GF-D8 (cell line): ENCODE data around the gene GRM1.
A peak's percentile ranks its signal among the peaks of the same experiment; 100 is the strongest.

Experiments
- DNase-seq: peaks from one replicate; lab custom pipeline; 2025; lab: John Stamatoyannopoulos, UW

GRM1 gene

GRCh38 chr6:146336191-146336590 lies 307.3 kb downstream of the GRM1 start:
- DNase-seq, result no peak

GRCh38 chr6:146337376-146337775 lies 308.5 kb downstream of the GRM1 start:
- DNase-seq, result no peak

GRCh38 chr6:146339716-146340115 lies 310.9 kb downstream of the GRM1 start:
- DNase-seq, result no peak

GRCh38 chr6:146341493-146342230 lies 312.8 kb downstream of the GRM1 start:
- DNase-seq, result no peak

- DNase-seq, result no peak
Measured at GRCh38 chr6:146345598-146345997, 316.7 kb downstream of the GRM1 start.

GRCh38 chr6:146347090-146347489 lies 318.2 kb downstream of the GRM1 start:
- no peak for DNase-seq

GRCh38 chr6:146347690-146348089 lies 318.8 kb downstream of the GRM1 start:
- no peak for DNase-seq

GRCh38 chr6:146351018-146351417 lies 322.2 kb downstream of the GRM1 start:
- no peak for DNase-seq

- DNase-seq, result no peak
Measured at GRCh38 chr6:146352163-146352562, 323.3 kb downstream of the GRM1 start.

GRCh38 chr6:146354451-146354850 lies 325.6 kb downstream of the GRM1 start:
- no peak for DNase-seq

- no peak for DNase-seq
Measured at GRCh38 chr6:146355521-146356100, 326.7 kb downstream of the GRM1 start.

GRCh38 chr6:146357578-146358430 lies 328.9 kb downstream of the GRM1 start:
- DNase-seq, result peak; percentile 12

GRCh38 chr6:146358431-146359046 lies 329.7 kb downstream of the GRM1 start:
- no peak for DNase-seq

GRCh38 chr6:146359131-146359530 lies 330.3 kb downstream of the GRM1 start:
- DNase-seq, result no peak

- no peak for DNase-seq
Measured at GRCh38 chr6:146361128-146361924, 332.5 kb downstream of the GRM1 start.

GRCh38 chr6:146363838-146364607 lies 335.2 kb downstream of the GRM1 start:
- DNase-seq, result no peak

- no peak for DNase-seq
Measured at GRCh38 chr6:146364816-146365594, 336.1 kb downstream of the GRM1 start.

- DNase-seq, result no peak
Measured at GRCh38 chr6:146367061-146367460, 338.2 kb downstream of the GRM1 start.

- no peak for DNase-seq
Measured at GRCh38 chr6:146369866-146370265, 341.0 kb downstream of the GRM1 start.

- DNase-seq, result no peak
Measured at GRCh38 chr6:146381486-146381885, 352.6 kb downstream of the GRM1 start.
